22Rv1 (cell line): ENCODE results near the gene SLC6A4.

Experiments used
- ZFX ChIP-seq: fragments of 450-650 bp; IDR thresholded peaks from 2 replicates; pipeline ENCODE4 v1.6.1; 2017; ENCODE audit warnings: antibody characterized with exemption, borderline replicate concordance
- TF ChIP-seq, protein P1 (sequence below): fragments of 450-650 bp; IDR thresholded peaks from 2 replicates; pipeline ENCODE4 v1.5.1; 2017; ENCODE audit warnings: mild to moderate bottlenecking

DNA sequence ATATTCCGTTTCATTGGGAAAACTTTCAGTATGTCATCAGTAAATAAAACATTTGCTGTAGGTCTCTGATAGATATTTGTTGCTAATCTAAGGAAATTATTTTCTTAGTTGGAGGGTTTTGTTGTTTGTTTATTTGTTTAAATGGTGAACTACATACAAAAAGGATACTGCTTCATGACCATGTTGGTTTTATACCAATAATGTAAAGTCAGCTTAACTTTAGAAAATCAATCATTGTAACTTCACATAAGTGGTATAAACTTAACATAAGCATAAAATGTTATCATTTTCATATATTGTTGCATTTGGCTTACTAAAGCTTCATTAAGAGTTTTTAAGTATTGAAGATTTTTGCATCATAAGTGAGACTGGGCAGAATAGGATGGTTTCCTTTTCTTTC, 60.9 kb downstream of the SLC6A4 start:
- TF ChIP-seq, protein P1, sequence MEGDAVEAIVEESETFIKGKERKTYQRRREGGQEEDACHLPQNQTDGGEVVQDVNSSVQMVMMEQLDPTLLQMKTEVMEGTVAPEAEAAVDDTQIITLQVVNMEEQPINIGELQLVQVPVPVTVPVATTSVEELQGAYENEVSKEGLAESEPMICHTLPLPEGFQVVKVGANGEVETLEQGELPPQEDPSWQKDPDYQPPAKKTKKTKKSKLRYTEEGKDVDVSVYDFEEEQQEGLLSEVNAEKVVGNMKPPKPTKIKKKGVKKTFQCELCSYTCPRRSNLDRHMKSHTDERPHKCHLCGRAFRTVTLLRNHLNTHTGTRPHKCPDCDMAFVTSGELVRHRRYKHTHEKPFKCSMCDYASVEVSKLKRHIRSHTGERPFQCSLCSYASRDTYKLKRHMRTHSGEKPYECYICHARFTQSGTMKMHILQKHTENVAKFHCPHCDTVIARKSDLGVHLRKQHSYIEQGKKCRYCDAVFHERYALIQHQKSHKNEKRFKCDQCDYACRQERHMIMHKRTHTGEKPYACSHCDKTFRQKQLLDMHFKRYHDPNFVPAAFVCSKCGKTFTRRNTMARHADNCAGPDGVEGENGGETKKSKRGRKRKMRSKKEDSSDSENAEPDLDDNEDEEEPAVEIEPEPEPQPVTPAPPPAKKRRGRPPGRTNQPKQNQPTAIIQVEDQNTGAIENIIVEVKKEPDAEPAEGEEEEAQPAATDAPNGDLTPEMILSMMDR, result no peak
- TF ChIP-seq ZFX, result no peak
